Thyroid gland (tissue), 4 donors: ENCODE data around the gene MGAT1. TPM values are rescaled to one million over a fixed set of nuclear protein-coding genes. Genes with fewer than 3 reads are reported as not detected.
"Not testable (repeated sequence)": the region's sequence is repeated elsewhere in the genome, so short reads cannot be mapped to it uniquely, and the experiment has no call there.

Source experiments
- DNase-seq, 2 donors: peaks; one replicate each; pipeline ENCODE4 v3.0.0-alpha.2; 2019
- H3K27ac ChIP-seq, 3 donors: fragments of 200-600 bp; sonication (generic); 1 replicate in 2 of 3; 2 replicates in 1 of 3; pipeline ENCODE4 v1.5.1; 2016 to 2019; ENCODE audit warnings: mild to moderate bottlenecking in 1 of 3, moderate library complexity in 1 of 3
- H3K27me3 ChIP-seq: fragments of 200-600 bp; sonication (generic); one replicate; pipeline ENCODE4 v1.5.1; 2019
- H3K36me3 ChIP-seq, 2 donors: fragments of 200-600 bp; sonication (generic); one replicate each; pipeline ENCODE4 v1.5.1; 2016 to 2019
- H3K4me1 ChIP-seq, 2 donors: fragments of 200-600 bp; sonication (generic); one replicate each; pipeline ENCODE4 v1.5.1; 2017 to 2019
- H3K4me3 ChIP-seq, 3 donors: fragments of 200-600 bp; sonication (generic); replicated peaks in 1 of 3; 1 replicate in 2 of 3; 2 replicates in 1 of 3; pipeline ENCODE4 v1.5.1; 2016; ENCODE audit warnings: mild to moderate bottlenecking in 1 of 3
- H3K9me3 ChIP-seq: fragments of 200-600 bp; sonication (generic); one replicate; pipeline ENCODE4 v1.5.1; 2017
- POLR2A ChIP-seq, 2 donors: fragments of 450-650 bp; IDR thresholded peaks; one replicate each; pipeline ENCODE4 v1.6.1; 2017; ENCODE audit warnings: antibody characterized with exemption in 2 of 2, mild to moderate bottlenecking in 2 of 2, moderate library complexity in 1 of 2
- WGBS, 2 donors: methylation state at CpG; one replicate each; pipeline ENCODE4 v1.1.5; 2017; 5-methylcytosine and 5-hydroxymethylcytosine counted together
- intact Hi-C: fragments of 100-400 bp; cut with DNase I; formaldehyde crosslinking; loops from one replicate; pipeline ENCODE4 v1.15.1; 2023
- total RNA-seq, 4 donors: library from RNA; depleted of rRNA; stranded (reverse); fragments of >200 nt; gene quantifications; one replicate each; pipeline ENCODE4 v1.2.3, GENCODE V29; 2016
- TF ChIP-seq, protein P1 (sequence below), 6 experiments: fragments of 200-600 bp in 3 of 6; fragments of 450-650 bp in 3 of 6; sonication (generic) in 3 of 6; IDR thresholded peaks; one replicate each; pipeline ENCODE4 v1.5.1; 2016 to 2019; ENCODE audit warnings: antibody characterized with exemption in 6 of 6, mild to moderate bottlenecking in 2 of 6, inconsistent platforms in 1 of 6, moderate library complexity in 1 of 6

The MGAT1 gene
- total RNA-seq, 4 donors from 2014 or later, result 155 to 283 (median 200) TPM

DNA sequence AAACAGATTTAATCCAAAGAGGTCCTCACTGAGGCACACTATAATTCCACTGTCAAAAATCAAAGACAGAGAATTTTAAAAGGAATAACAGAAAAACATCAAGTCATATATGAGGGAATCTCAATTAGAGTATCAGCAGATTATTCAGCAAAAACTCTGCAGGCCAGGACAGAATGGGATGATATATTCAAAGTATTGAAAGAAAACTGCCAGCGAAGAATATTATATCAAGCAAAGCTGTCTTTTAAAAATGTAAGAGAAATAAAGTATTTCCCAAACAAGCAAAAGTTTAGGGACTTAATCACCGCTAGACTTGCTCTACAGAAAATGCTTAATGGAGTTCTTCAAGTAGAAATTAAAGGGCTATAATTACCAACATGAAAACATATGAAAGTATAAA, 47.0 kb downstream of the MGAT1 start:
- WGBS, 2 donors, result 64 to 79% methylated on average over 2 of the region's 2 CpGs
- intact Hi-C loops, result no loop called here

DNA sequence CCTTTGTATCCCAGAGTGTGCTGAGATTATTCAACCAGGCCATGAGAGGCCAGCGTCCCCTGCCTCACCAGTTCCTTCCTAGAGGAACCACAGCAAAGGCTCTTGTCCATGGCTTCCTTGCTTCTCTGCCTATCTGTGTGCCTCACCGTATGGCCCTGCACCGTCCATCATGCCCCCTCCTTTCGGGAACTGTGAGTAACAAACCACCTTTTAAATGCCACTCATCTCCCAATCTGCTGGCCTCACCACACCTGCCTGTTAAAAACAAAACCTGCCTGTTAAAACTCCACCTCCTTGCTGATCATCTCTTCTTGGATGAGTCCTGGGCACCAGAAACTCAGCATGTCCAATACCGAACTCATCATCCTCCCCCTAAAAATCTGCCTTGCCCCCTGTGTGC, 58.4 kb downstream of the MGAT1 start:
- intact Hi-C loops, result no loop called here
- Histone ChIP-seq H3K4me3 (no peak overlapping the region), H3K36me3 (no peaks in the 10 kb centered on the region), H3K9me3 (no peaks in the 10 kb centered on the region), H3K27me3 (no peaks in the 10 kb centered on the region), H3K4me1 (no peaks in the 10 kb centered on the region), H3K27ac (no peak overlapping the region)
- 82 to 84% methylated on average over 5 of the region's 5 CpGs for WGBS, 2 donors
- no peak for DNase-seq
- TF ChIP-seq, protein P1, sequence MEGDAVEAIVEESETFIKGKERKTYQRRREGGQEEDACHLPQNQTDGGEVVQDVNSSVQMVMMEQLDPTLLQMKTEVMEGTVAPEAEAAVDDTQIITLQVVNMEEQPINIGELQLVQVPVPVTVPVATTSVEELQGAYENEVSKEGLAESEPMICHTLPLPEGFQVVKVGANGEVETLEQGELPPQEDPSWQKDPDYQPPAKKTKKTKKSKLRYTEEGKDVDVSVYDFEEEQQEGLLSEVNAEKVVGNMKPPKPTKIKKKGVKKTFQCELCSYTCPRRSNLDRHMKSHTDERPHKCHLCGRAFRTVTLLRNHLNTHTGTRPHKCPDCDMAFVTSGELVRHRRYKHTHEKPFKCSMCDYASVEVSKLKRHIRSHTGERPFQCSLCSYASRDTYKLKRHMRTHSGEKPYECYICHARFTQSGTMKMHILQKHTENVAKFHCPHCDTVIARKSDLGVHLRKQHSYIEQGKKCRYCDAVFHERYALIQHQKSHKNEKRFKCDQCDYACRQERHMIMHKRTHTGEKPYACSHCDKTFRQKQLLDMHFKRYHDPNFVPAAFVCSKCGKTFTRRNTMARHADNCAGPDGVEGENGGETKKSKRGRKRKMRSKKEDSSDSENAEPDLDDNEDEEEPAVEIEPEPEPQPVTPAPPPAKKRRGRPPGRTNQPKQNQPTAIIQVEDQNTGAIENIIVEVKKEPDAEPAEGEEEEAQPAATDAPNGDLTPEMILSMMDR (IDR thresholded peaks at IDR 0.05), result no peak
- no peak for TF ChIP-seq POLR2A (IDR thresholded peaks at IDR 0.05)

More for the DNA sequence above, 47.0 kb downstream of the MGAT1 start:
- no peak for TF ChIP-seq POLR2A (IDR thresholded peaks at IDR 0.05)
- TF ChIP-seq, protein P1 (IDR thresholded peaks at IDR 0.05), result no peak
- no peaks in the 10 kb centered on the region for H3K9me3 ChIP-seq
- H3K27me3 ChIP-seq, result no peaks in the 10 kb centered on the region
- H3K27ac ChIP-seq, result no peak overlapping the region
- H3K4me1 ChIP-seq, result no peaks in the 10 kb centered on the region
- no peak for DNase-seq
- no peaks in the 10 kb centered on the region for H3K36me3 ChIP-seq
- no peak overlapping the region for H3K4me3 ChIP-seq

DNA sequence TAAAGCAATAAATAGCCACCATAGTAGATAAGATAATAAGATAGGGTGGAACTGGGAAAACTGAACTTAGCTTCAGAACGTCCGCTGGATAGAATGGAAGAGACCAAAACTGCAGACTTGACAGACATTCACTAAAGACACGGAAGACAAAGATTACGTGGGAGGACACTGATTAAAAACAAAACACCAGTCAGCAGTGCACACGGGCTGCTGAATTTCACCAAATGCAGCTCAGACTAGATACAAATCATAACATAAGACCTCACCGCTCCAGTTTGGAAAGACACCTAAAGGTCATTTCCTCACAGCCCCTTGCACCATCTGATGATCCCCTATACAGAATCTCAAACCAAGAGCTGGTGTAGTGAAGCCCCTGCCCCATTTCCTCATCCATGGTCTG, 59.9 kb downstream of the MGAT1 start:
- TF ChIP-seq, protein P1 (IDR thresholded peaks at IDR 0.05), result no peak
- no peak for TF ChIP-seq POLR2A (IDR thresholded peaks at IDR 0.05)
- no peak for DNase-seq
- Histone ChIP-seq H3K36me3 (no peaks in the 10 kb centered on the region), H3K4me3 (no peak overlapping the region), H3K4me1 (no peaks in the 10 kb centered on the region), H3K9me3 (no peaks in the 10 kb centered on the region), H3K27me3 (no peaks in the 10 kb centered on the region), H3K27ac (no peak overlapping the region)
- intact Hi-C loops, result no loop called here
- 83 to 86% methylated on average over 6 of the region's 6 CpGs for WGBS, 2 donors

DNA sequence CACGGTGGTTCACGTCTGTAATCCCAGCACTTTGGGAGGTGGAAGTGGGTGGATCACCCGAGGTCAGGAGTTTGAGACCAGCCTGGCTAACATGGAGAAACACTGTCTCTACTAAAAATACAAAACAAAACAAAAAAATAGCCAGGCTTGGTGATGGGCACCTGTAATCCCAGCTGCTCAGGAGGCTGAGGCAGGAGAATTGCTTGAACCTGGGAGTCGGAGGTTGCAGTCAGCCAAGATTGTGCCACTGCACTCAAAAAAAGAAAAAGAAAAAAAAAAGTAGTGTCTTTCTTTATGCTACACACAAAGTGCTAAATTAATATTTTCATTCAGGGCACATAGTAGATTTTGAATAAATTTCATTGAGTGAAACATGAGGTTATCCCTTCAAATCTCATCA, 61.7 kb downstream of the MGAT1 start:
- H3K4me3 ChIP-seq, intact Hi-C loops, H3K27ac ChIP-seq, H3K9me3 ChIP-seq, H3K36me3 ChIP-seq, H3K27me3 ChIP-seq, DNase-seq, H3K4me1 ChIP-seq: not testable (repeated sequence)
- WGBS, 2 donors, result 79 to 81% methylated on average over 4 of the region's 4 CpGs

DNA sequence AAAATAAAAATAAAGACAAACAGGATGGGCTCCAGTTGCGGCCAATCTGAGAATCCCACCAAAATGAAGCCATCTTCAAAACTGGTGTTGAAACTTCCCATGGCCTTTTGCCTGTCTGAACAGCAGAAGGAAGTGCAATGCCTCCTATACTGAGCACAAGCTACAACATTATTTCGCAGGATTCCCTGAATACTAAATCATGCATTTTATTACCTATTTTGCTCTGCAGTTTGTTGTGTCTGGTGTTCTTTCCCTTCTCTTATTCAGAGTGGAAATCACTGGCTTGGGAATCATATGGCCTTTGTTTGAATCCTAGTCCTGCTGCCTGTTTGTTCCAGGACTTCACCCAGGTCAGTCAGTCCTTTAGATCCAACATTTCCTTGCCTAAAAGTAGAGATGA, 62.6 kb downstream of the MGAT1 start, which contains the start of gene OR2Y1:
TSS of gene OR2Y1 (minus strand) at position 101 of the 400 bp plus-strand sequence. CDS start at position 101, 0 bp downstream.
- TF ChIP-seq, protein P1 (IDR thresholded peaks at IDR 0.05), result no peak
- TF ChIP-seq POLR2A (IDR thresholded peaks at IDR 0.05), result no peak
- Histone ChIP-seq H3K4me3 (no peak within 1 kb of the TSS), H3K36me3 (no peaks in the 10 kb centered on the region), H3K9me3 (no peaks in the 10 kb centered on the region), H3K27ac (no peak within 1 kb of the TSS), H3K27me3 (no peaks in the 10 kb centered on the region), H3K4me1 (no peaks in the 10 kb centered on the region)
- WGBS, 2 donors, result 86 to 91% methylated on average over 2 of the region's 2 CpGs
- intact Hi-C loops, result no loop called here
- no peak for DNase-seq

DNA sequence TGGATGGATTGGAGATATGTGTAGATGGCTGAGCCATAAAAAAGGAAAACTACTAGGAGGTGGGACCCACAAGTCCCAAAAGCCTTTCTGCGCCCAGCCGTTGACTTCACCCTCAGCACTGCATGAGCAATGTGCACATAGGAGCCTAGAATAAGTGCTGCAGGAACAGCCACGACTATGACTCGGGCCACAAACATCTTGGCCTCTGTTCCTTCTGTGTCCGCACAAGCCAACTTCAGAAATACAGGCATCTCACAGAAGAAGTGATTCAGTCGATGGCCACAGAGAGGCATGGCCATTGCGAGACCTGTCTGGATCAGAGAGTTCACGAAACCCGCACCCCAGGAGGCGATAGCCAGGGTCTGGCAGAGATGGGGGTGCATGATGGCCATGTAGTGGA, 63.3 kb downstream of the MGAT1 start:
- no peaks in the 10 kb centered on the region for H3K36me3 ChIP-seq
- no peak overlapping the region for H3K4me3 ChIP-seq
- H3K27ac ChIP-seq, result no peak overlapping the region
- 94 to 96% methylated on average over 10 of the region's 10 CpGs for WGBS, 2 donors
- no peaks in the 10 kb centered on the region for H3K9me3 ChIP-seq
- TF ChIP-seq POLR2A (IDR thresholded peaks at IDR 0.05), result no peak
- TF ChIP-seq, protein P1 (IDR thresholded peaks at IDR 0.05), result no peak
- H3K27me3 ChIP-seq, result no peaks in the 10 kb centered on the region
- intact Hi-C loops, result no loop called here
- DNase-seq, result no peak
- H3K4me1 ChIP-seq, result no peaks in the 10 kb centered on the region
